Caco-2 (cell line): ENCODE data around the gene CCDC159. TPM values are rescaled to one million over a fixed set of nuclear protein-coding genes. Genes with fewer than 3 reads are reported as not detected.

ENCODE experiments used
- BruUV-seq: library from RNA; stranded (reverse); fragments of 400-500 nt; replicated peaks from 2 replicates; lab custom pipeline; 2021; lab: Mats Ljungman, UMichigan
- CTCF ChIA-PET: fragments of 300-600 bp; sonication (Branson Sonifier 250); formaldehyde crosslinking; loops from one replicate; lab custom pipeline; 2022; ENCODE audit warnings: antibody characterized with exemption; lab: Charles Lee
- POLR2A ChIA-PET: fragments of 300-600 bp; sonication (Branson Sonifier 250); formaldehyde crosslinking; loops from one replicate; lab custom pipeline; 2022; ENCODE audit warnings: antibody characterized with exemption; lab: Charles Lee
- DNase-seq, 2 experiments: peaks; one replicate each; pipeline versions ENCODE4 v3.0.0 to v3.0.0-alpha.2; 2020 to 2022
- H3K27me3 ChIP-seq: replicated peaks from 2 replicates; pipeline ENCODE4 v1.6.0; 2011; ENCODE audit warnings: low read length; ENCODE audit not compliant: control insufficient read depth, insufficient read depth
- H3K36me3 ChIP-seq: 2 replicates; pipeline ENCODE4 v1.5.1; 2011; ENCODE audit warnings: low read length; ENCODE audit not compliant: control insufficient read depth, insufficient read depth
- H3K4me1 ChIP-seq: fragments of 250-450 bp; sonication (Bioruptor Pico); 2 replicates; pipeline ENCODE4 v1.5.1; 2020; ENCODE audit warnings: mild to moderate bottlenecking
- H3K4me3 ChIP-seq: 2 replicates; pipeline ENCODE4 v1.5.1; 2011; ENCODE audit warnings: low read depth, mild to moderate bottlenecking, control low read depth, low read length
- H3K9me3 ChIP-seq: fragments of 250-450 bp; sonication (Bioruptor Pico); 2 replicates; pipeline ENCODE4 v1.5.1; 2020; ENCODE audit warnings: mild to moderate bottlenecking, moderate library complexity
- H3K27ac Mint-ChIP-seq: one replicate; pipeline ENCODE4 v1.8.0; 2022; ENCODE audit warnings: mixed read lengths; ENCODE audit not compliant: unreplicated experiment
- H3K27me3 Mint-ChIP-seq: one replicate; pipeline ENCODE4 v1.8.0; 2022; ENCODE audit warnings: mixed read lengths; ENCODE audit not compliant: insufficient read depth, unreplicated experiment
- H3K36me3 Mint-ChIP-seq: one replicate; pipeline ENCODE4 v1.8.0; 2022; ENCODE audit warnings: mild to moderate bottlenecking, mixed read lengths; ENCODE audit not compliant: insufficient read depth, unreplicated experiment
- H3K4me1 Mint-ChIP-seq: one replicate; pipeline ENCODE4 v1.8.0; 2022; ENCODE audit warnings: low read depth, mixed read lengths; ENCODE audit not compliant: unreplicated experiment
- H3K4me3 Mint-ChIP-seq: one replicate; pipeline ENCODE4 v1.8.0; 2022; ENCODE audit warnings: mild to moderate bottlenecking, moderate library complexity, mixed read lengths; ENCODE audit not compliant: unreplicated experiment
- H3K9me3 Mint-ChIP-seq: one replicate; pipeline ENCODE4 v1.8.0; 2022; ENCODE audit warnings: mixed read lengths; ENCODE audit not compliant: unreplicated experiment
- intact Hi-C: fragments of 100-400 bp; cut with micrococcal nuclease; formaldehyde crosslinking; loops from one replicate; pipeline ENCODE4 v1.10.0; 2022; ENCODE audit not compliant: unreplicated experiment
- total RNA-seq: library from RNA; stranded (reverse); gene quantifications from 2 replicates; pipeline ENCODE4 v1.2.3, GENCODE V29; 2022
- TF ChIP-seq, protein P1 (sequence below), 2 experiments: fragments of 200-600 bp in 1 of 2; IDR thresholded peaks; 1 replicate in 1 of 2; 2 replicates in 1 of 2; pipeline versions ENCODE4 v1.5.1 to v1.8.0; 2011 to 2022; ENCODE audit warnings: antibody characterized with exemption in 1 of 2, control low read depth in 1 of 2, inconsistent platforms in 1 of 2, low read depth in 1 of 2, low read length in 1 of 2, mild to moderate bottlenecking in 1 of 2, moderate library complexity in 1 of 2; ENCODE audit not compliant: insufficient read depth in 1 of 2, severe bottlenecking in 1 of 2, unreplicated experiment in 1 of 2

Gene CCDC159
- total RNA-seq, 1 experiment from 2014 or later, result 13.9 TPM

DNA sequence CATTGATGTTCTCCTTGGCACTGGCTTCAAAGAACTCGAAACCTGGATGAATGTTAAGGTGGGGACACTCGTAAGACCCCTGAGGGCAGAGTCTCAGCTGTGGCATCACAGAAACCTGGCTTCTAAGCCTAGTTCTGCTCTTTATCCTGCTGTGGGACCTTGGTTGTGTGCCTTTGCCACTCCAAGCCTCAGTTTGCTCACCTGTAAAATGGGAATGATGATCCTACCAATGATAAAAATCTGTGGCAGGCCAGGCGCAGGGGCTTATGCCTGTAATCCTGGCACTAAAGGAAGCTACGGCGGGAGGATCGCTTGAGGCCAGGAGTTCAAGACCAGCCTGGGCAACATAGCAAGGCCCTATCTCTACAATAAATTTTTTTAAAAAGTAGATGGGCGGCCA, 20.8 kb upstream of the CCDC159 start:
- intact Hi-C loops, result no loop called here
- Histone ChIP-seq H3K4me3 (no peak overlapping the region), H3K36me3 (no peaks in the 10 kb centered on the region; the same call in 1 of the 2 replicates), H3K9me3 (no peaks in the 10 kb centered on the region), H3K4me1 (peaks cover 7% of the 10 kb centered on the region; the same call in 1 of the 2 replicates), H3K27me3 (no peaks in the 10 kb centered on the region)
- no peaks in the 10 kb centered on the region for H3K9me3 Mint-ChIP-seq
- peaks cover 18% of the 10 kb centered on the region for H3K4me1 Mint-ChIP-seq
- BruUV-seq, result no TSS peak
- TF ChIP-seq, protein P1, sequence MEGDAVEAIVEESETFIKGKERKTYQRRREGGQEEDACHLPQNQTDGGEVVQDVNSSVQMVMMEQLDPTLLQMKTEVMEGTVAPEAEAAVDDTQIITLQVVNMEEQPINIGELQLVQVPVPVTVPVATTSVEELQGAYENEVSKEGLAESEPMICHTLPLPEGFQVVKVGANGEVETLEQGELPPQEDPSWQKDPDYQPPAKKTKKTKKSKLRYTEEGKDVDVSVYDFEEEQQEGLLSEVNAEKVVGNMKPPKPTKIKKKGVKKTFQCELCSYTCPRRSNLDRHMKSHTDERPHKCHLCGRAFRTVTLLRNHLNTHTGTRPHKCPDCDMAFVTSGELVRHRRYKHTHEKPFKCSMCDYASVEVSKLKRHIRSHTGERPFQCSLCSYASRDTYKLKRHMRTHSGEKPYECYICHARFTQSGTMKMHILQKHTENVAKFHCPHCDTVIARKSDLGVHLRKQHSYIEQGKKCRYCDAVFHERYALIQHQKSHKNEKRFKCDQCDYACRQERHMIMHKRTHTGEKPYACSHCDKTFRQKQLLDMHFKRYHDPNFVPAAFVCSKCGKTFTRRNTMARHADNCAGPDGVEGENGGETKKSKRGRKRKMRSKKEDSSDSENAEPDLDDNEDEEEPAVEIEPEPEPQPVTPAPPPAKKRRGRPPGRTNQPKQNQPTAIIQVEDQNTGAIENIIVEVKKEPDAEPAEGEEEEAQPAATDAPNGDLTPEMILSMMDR (IDR thresholded peaks at IDR 0.05; ENCODE audit: insufficient read depth in 1 of 2, low read depth in 1 of 2, low read length in 1 of 2, severe bottlenecking in 1 of 2, unreplicated experiment in 1 of 2), result no peak
- ChIA-PET CTCF (interaction anchor here (1.2 kb wide), 1 partner anchor 49 kb away, joined by 3 read pairs; the partner anchor contains the start of gene SWSAP1), POLR2A (no interaction called here)
- H3K4me3 Mint-ChIP-seq, result no peak overlapping the region
- no peak for DNase-seq
- no peaks in the 10 kb centered on the region for H3K27me3 Mint-ChIP-seq
- H3K27ac Mint-ChIP-seq, result no peak overlapping the region
- H3K36me3 Mint-ChIP-seq, result peaks cover 20% of the 10 kb centered on the region

- Mint-ChIP-seq H3K27ac (no peak overlapping the region), H3K4me3 (no peak overlapping the region), H3K36me3 (peaks cover 26% of the 10 kb centered on the region), H3K4me1 (no peaks in the 10 kb centered on the region), H3K9me3 (no peaks in the 10 kb centered on the region), H3K27me3 (no peaks in the 10 kb centered on the region)
- Histone ChIP-seq H3K4me3 (no peak overlapping the region), H3K9me3 (no peaks in the 10 kb centered on the region), H3K27me3 (no peaks in the 10 kb centered on the region), H3K36me3 (peaks cover under 1% of the 10 kb centered on the region), H3K4me1 (no peaks in the 10 kb centered on the region)
- TF ChIP-seq, protein P1 (IDR thresholded peaks at IDR 0.05; ENCODE audit: insufficient read depth in 1 of 2, low read depth in 1 of 2, low read length in 1 of 2, severe bottlenecking in 1 of 2, unreplicated experiment in 1 of 2), result no peak
- no peak for DNase-seq
- BruUV-seq, result no TSS peak
- ChIA-PET POLR2A (no interaction called here), CTCF (no interaction called here)
- intact Hi-C loops, result no loop called here
Observed at GRCh38 chr19:11330127-11330526, 16.2 kb upstream of the CCDC159 start.

DNA sequence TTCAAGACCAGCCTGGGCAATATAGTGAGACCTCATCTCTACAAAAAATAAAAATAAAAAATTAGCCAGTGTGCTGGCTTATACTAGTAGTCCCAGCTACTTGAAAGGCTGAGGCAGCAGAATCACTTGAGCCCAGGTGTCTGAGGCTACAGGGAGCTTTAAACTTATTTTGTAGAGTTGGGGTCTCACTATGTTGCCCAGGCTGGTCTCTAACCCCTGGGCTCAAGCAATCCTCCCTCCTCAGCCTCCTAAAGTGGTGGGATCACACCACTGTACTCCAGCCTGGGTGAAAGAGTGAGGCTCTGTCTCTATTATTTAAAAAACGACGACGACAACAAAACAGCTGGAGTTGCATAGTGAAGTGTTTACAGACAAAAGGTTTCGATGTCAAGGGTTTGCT, 14.8 kb upstream of the CCDC159 start:
- H3K36me3 ChIP-seq, result peaks cover 5% of the 10 kb centered on the region
- no peaks in the 10 kb centered on the region for H3K9me3 ChIP-seq
- Mint-ChIP-seq H3K4me3 (no peak overlapping the region), H3K9me3 (no peaks in the 10 kb centered on the region), H3K4me1 (no peaks in the 10 kb centered on the region), H3K36me3 (peaks cover 36% of the 10 kb centered on the region), H3K27me3 (no peaks in the 10 kb centered on the region), H3K27ac (no peak overlapping the region)
- POLR2A ChIA-PET, result no interaction called here
- no TSS peak for BruUV-seq
- H3K4me1 ChIP-seq, result no peaks in the 10 kb centered on the region
- no peak overlapping the region for H3K4me3 ChIP-seq
- intact Hi-C loops, result no loop called here
- CTCF ChIA-PET, result interaction anchor here (0.7 kb wide), 1 partner anchor 8 kb away, joined by 3 read pairs; the partner anchor contains the start of gene RAB3D
- no peaks in the 10 kb centered on the region for H3K27me3 ChIP-seq
- TF ChIP-seq, protein P1 (IDR thresholded peaks at IDR 0.05; ENCODE audit: insufficient read depth in 1 of 2, low read depth in 1 of 2, low read length in 1 of 2, severe bottlenecking in 1 of 2, unreplicated experiment in 1 of 2), result no peak
- no peak for DNase-seq
